ENCODE measurements around the gene UBAC2.

Gene UBAC2

GRCh38 chr13:99299256-99299919, 98.7 kb downstream of the UBAC2 start:
- DNase-seq: no peak

GRCh38 chr13:99299920-99300341, 99.3 kb downstream of the UBAC2 start:
- no peak for DNase-seq

GRCh38 chr13:99301056-99301838, 100.6 kb downstream of the UBAC2 start:
- no peak for DNase-seq

GRCh38 chr13:99301913-99302636, 101.4 kb downstream of the UBAC2 start:
- DNase-seq: no peak

- no peak for DNase-seq
These were observed 102.2 kb downstream of the UBAC2 start for GRCh38 chr13:99302637-99303505.

GRCh38 chr13:99303863-99304521, 103.3 kb downstream of the UBAC2 start:
- DNase-seq: peak; percentile 81

- no peak for DNase-seq
These were observed 103.9 kb downstream of the UBAC2 start for GRCh38 chr13:99304541-99304940.

GRCh38 chr13:99305158-99305557, 104.5 kb downstream of the UBAC2 start:
- DNase-seq: no peak

GRCh38 chr13:99305566-99305965, 104.9 kb downstream of the UBAC2 start:
- DNase-seq: no peak

GRCh38 chr13:99307247-99307646, 106.6 kb downstream of the UBAC2 start, which contains the start of gene GPR183:
Gene GPR183, minus strand, starts transcription at chr13:99307399. Its CDS starts 11,254 bp downstream, at chr13:99296145.
- DNase-seq: no peak

- peak; percentile 89 for DNase-seq
These were observed 107.1 kb downstream of the UBAC2 start for GRCh38 chr13:99307648-99308339.

GRCh38 chr13:99308471-99309087, 107.9 kb downstream of the UBAC2 start:
- DNase-seq: no peak

- DNase-seq: no peak
These were observed 109.9 kb downstream of the UBAC2 start for GRCh38 chr13:99310382-99311031.

- DNase-seq: peak; percentile 67
These were observed 110.5 kb downstream of the UBAC2 start for GRCh38 chr13:99311137-99311536.

- DNase-seq: no peak
These were observed 111.3 kb downstream of the UBAC2 start for GRCh38 chr13:99311748-99312492.

GRCh38 chr13:99312493-99312883, 111.8 kb downstream of the UBAC2 start:
- peak; percentile 57 for DNase-seq

- DNase-seq: no peak
These were observed 112.8 kb downstream of the UBAC2 start for GRCh38 chr13:99313501-99313900.

- no peak for DNase-seq
These were observed 113.3 kb downstream of the UBAC2 start for GRCh38 chr13:99313941-99314340.

GRCh38 chr13:99314640-99315176, 114.1 kb downstream of the UBAC2 start:
- DNase-seq: peak; percentile 82

All from stimulated activated CD4-positive, alpha-beta T cell treated with anti-CD3 and anti-CD28 coated beads, Interleukin-15, amount 100 ng/mL, for 24 hours (primary cell).